Measurements from ENCODE around the gene OR10X1. TPM values are rescaled to one million over a fixed set of nuclear protein-coding genes. Genes with fewer than 3 reads are reported as not detected.

Gene OR10X1
- total RNA-seq, 1 donor from 2014 or later: not detected

GRCh38 chr1:158534496-158534895 is 45.2 kb downstream of the OR10X1 start:
- TF ChIP-seq, protein P1, sequence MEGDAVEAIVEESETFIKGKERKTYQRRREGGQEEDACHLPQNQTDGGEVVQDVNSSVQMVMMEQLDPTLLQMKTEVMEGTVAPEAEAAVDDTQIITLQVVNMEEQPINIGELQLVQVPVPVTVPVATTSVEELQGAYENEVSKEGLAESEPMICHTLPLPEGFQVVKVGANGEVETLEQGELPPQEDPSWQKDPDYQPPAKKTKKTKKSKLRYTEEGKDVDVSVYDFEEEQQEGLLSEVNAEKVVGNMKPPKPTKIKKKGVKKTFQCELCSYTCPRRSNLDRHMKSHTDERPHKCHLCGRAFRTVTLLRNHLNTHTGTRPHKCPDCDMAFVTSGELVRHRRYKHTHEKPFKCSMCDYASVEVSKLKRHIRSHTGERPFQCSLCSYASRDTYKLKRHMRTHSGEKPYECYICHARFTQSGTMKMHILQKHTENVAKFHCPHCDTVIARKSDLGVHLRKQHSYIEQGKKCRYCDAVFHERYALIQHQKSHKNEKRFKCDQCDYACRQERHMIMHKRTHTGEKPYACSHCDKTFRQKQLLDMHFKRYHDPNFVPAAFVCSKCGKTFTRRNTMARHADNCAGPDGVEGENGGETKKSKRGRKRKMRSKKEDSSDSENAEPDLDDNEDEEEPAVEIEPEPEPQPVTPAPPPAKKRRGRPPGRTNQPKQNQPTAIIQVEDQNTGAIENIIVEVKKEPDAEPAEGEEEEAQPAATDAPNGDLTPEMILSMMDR (IDR thresholded peaks at IDR 0.05; ENCODE audit: insufficient read depth, low read length, severe bottlenecking): no peak
- FAIRE-seq: no peak
- Histone ChIP-seq H3K27me3 (ENCODE audit: control insufficient read depth, insufficient read depth, low read length) (no peaks in the 10 kb centered on the region), H3K4me3 (ENCODE audit: low read depth, low read length) (no peak overlapping the region), H3K36me3 (ENCODE audit: control insufficient read depth, insufficient read depth, low read length) (no peaks in the 10 kb centered on the region)
- DNase-seq (ENCODE audit: low read depth): no peak

Other genes with a start within 250 kb of the OR10X1 start
- not detected in 2 replicates for gene CD1B, start 248.4 kb downstream of the OR10X1 start, total RNA-seq
- gene CD1E, start 226.0 kb downstream of the OR10X1 start, total RNA-seq: not detected in 2 replicates
- gene OR10T2, start 180.4 kb downstream of the OR10X1 start, total RNA-seq: not detected in 2 replicates
- not detected in 2 replicates for gene OR10K2, start 153.7 kb downstream of the OR10X1 start, total RNA-seq
- not detected in 2 replicates for gene OR10K1, start 118.1 kb downstream of the OR10X1 start, total RNA-seq
- under 0.01 TPM in 1 of 2 replicates, not detected in the other for gene OR10R2, start 107.7 kb downstream of the OR10X1 start, total RNA-seq
- gene OR6Y1, start 25.5 kb downstream of the OR10X1 start, total RNA-seq: not detected in 2 replicates
- gene OR6P1, start 9.3 kb downstream of the OR10X1 start, total RNA-seq: not detected in 2 replicates
- gene OR10Z1, start 25.4 kb upstream of the OR10X1 start, total RNA-seq: not detected in 2 replicates
- not detected in 2 replicates for gene SPTA1, start 106.8 kb upstream of the OR10X1 start, total RNA-seq
- gene OR6K2, start 120.8 kb upstream of the OR10X1 start, total RNA-seq: not detected in 2 replicates
- gene OR6K3, start 140.8 kb upstream of the OR10X1 start, total RNA-seq: not detected in 2 replicates
- not detected in 2 replicates for gene OR6K6, start 174.8 kb upstream of the OR10X1 start, total RNA-seq
- gene OR6N1, start 192.3 kb upstream of the OR10X1 start, total RNA-seq: not detected in 2 replicates
- not detected in 2 replicates for gene OR6N2, start 201.3 kb upstream of the OR10X1 start, total RNA-seq